GM08714 (cell line): ENCODE data around the gene SP140L.
"Not testable (repeated sequence)": the region's sequence is repeated elsewhere in the genome, so short reads cannot be mapped to it uniquely, and the experiment has no call there.

ENCODE experiments used
- H3K4me3 ChIP-seq: fragments of 200-500 bp; sonication (Bioruptor generic); 2 replicates; pipeline ENCODE4 v1.5.1; 2014; ENCODE audit warnings: mild to moderate bottlenecking, low read length, inconsistent platforms
- ZNF274 ChIP-seq: IDR thresholded peaks from 2 replicates; pipeline ENCODE4 v1.6.1; 2012; ENCODE audit warnings: mild to moderate bottlenecking, low read depth, low read length

Gene SP140L

GRCh38 chr2:230326453-230327417, at the start of gene SP140L:
TSS of gene SP140L (plus strand) at chr2:230327193. CDS start at chr2:230327270, 77 bp downstream.
- peak within 1 kb of the TSS; percentile 81 for H3K4me3 ChIP-seq
- no peak for TF ChIP-seq ZNF274

- TF ChIP-seq ZNF274 = no peak
- H3K4me3 ChIP-seq = no peak overlapping the region
Measured at GRCh38 chr2:230282936-230283335, 44.1 kb upstream of the SP140L start.

GRCh38 chr2:230286048-230286447, 40.9 kb upstream of the SP140L start:
- H3K4me3 ChIP-seq = no peak overlapping the region
- no peak for TF ChIP-seq ZNF274

- H3K4me3 ChIP-seq = not testable (repeated sequence)
Measured at GRCh38 chr2:230289311-230289710, 37.7 kb upstream of the SP140L start.

GRCh38 chr2:230295192-230295591, 31.8 kb upstream of the SP140L start:
- H3K4me3 ChIP-seq = no peak overlapping the region
- no peak for TF ChIP-seq ZNF274

- H3K4me3 ChIP-seq = no peak overlapping the region
- no peak for TF ChIP-seq ZNF274
Measured at GRCh38 chr2:230296917-230297316, 30.1 kb upstream of the SP140L start.

- no peak for TF ChIP-seq ZNF274
- no peak overlapping the region for H3K4me3 ChIP-seq
Measured at GRCh38 chr2:230299618-230300017, 27.4 kb upstream of the SP140L start.

- no peak overlapping the region for H3K4me3 ChIP-seq
- no peak for TF ChIP-seq ZNF274
Measured at GRCh38 chr2:230305416-230306275, 21.3 kb upstream of the SP140L start.

- no peak overlapping the region for H3K4me3 ChIP-seq
- TF ChIP-seq ZNF274 = no peak
Measured at GRCh38 chr2:230306474-230306873, 20.5 kb upstream of the SP140L start.

- H3K4me3 ChIP-seq = no peak overlapping the region
- no peak for TF ChIP-seq ZNF274
Measured at GRCh38 chr2:230307485-230307884, 19.5 kb upstream of the SP140L start.

- H3K4me3 ChIP-seq = no peak overlapping the region
- TF ChIP-seq ZNF274 = no peak
Measured at GRCh38 chr2:230308402-230309000, 18.5 kb upstream of the SP140L start.

GRCh38 chr2:230310792-230311191, 16.2 kb upstream of the SP140L start:
- H3K4me3 ChIP-seq = not testable (repeated sequence)

GRCh38 chr2:230311634-230312033, 15.4 kb upstream of the SP140L start:
- not testable (repeated sequence) for H3K4me3 ChIP-seq

- TF ChIP-seq ZNF274 = no peak
- no peak overlapping the region for H3K4me3 ChIP-seq
Measured at GRCh38 chr2:230312638-230313037, 14.4 kb upstream of the SP140L start.
